GM23338 (cell line): ENCODE results near the gene THSD4.

Experiments used
- CREB1 ChIP-seq: fragments of 250-450 bp; sonication (Bioruptor Pico); IDR thresholded peaks from 2 replicates; pipeline ENCODE4 v1.5.0; 2020; ENCODE audit warnings: low read depth, mild to moderate bottlenecking, moderate library complexity
- CTCF ChIP-seq, 2 experiments: fragments of 200-600 bp in 1 of 2; sonication (generic) in 1 of 2; conservative IDR thresholded peaks; 2 replicates each; pipeline versions ENCODE4 v1.5.1 to v1.6.1; 2016 to 2017; ENCODE audit warnings: antibody characterized with exemption in 2 of 2, low read depth in 2 of 2, mild to moderate bottlenecking in 2 of 2, moderate library complexity in 1 of 2
- ETS1 ChIP-seq: IDR thresholded peaks from 2 replicates; pipeline ENCODE4 v1.6.1; 2016; ENCODE audit warnings: antibody characterized with exemption
- EZH2 ChIP-seq: fragments of 200-600 bp; sonication (generic); IDR thresholded peaks from one replicate; pipeline ENCODE4 v1.8.0; 2017; ENCODE audit warnings: antibody characterized with exemption, mild to moderate bottlenecking, low read depth; ENCODE audit not compliant: unreplicated experiment
- EZH2phosphoT487 ChIP-seq: fragments of 200-600 bp; sonication (generic); IDR thresholded peaks from one replicate; pipeline ENCODE4 v1.8.1; 2018; ENCODE audit warnings: antibody characterized with exemption; ENCODE audit not compliant: unreplicated experiment
- JUNB ChIP-seq: IDR thresholded peaks from one replicate; pipeline ENCODE4 v1.6.1; 2016; ENCODE audit warnings: antibody characterized with exemption; ENCODE audit not compliant: unreplicated experiment
- NANOG ChIP-seq: IDR thresholded peaks from 2 replicates; pipeline ENCODE4 v1.6.1; 2016; ENCODE audit warnings: antibody characterized with exemption, borderline replicate concordance
- POLR2AphosphoS5 ChIP-seq: IDR thresholded peaks from 2 replicates; pipeline ENCODE4 v1.6.1; 2016; ENCODE audit warnings: antibody characterized with exemption, low read depth
- REST ChIP-seq: IDR thresholded peaks from one replicate; pipeline ENCODE4 v1.6.1; 2018; ENCODE audit warnings: antibody characterized with exemption; ENCODE audit not compliant: unreplicated experiment
- STAT1 ChIP-seq: IDR thresholded peaks from one replicate; pipeline ENCODE4 v1.6.1; 2016; ENCODE audit warnings: antibody characterized with exemption; ENCODE audit not compliant: unreplicated experiment
- ZNF331 ChIP-seq: fragments of 250-450 bp; sonication (Bioruptor Pico); IDR thresholded peaks from 2 replicates; pipeline ENCODE4 v1.5.0; 2020; ENCODE audit warnings: low read depth, mild to moderate bottlenecking, moderate library complexity

GRCh38 chr15:71194286-71194685 lies 79.0 kb downstream of the THSD4 start:
- TF ChIP-seq POLR2AphosphoS5 = no peak
- no peak for TF ChIP-seq CTCF (conservative IDR thresholded peaks at IDR 0.05; ENCODE audit: low read depth in 2 of 2)
- no peak for TF ChIP-seq EZH2
- no peak for TF ChIP-seq EZH2phosphoT487
- TF ChIP-seq STAT1 = no peak
- TF ChIP-seq REST = no peak
- TF ChIP-seq ZNF331 (CRISPR knock-in tag) = no peak
- no peak for TF ChIP-seq CREB1
- no peak for TF ChIP-seq ETS1
- no peak for TF ChIP-seq JUNB
- TF ChIP-seq NANOG = no peak
